ENCODE data around the gene ACACB.

Gene ACACB

DNA sequence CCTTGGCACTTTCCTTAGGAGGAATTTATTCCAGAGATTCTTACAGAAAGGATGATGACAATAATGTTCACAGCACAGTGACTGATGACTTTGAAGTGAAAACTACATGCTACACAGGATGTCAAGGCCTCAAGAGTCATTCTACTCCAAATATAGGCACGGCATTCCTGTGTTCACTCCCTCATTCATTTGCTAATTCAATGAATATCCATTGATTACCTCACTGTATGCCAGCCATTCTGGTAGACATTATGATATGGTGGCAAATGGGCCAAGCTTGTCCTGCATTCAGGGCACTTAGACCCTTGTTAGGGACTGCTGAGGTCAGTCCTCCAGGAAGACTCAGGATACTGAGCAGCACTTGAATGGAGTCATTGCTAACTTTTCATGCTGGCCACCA, 144.7 kb downstream of the ACACB start:
- DNase-seq = no peak

DNA sequence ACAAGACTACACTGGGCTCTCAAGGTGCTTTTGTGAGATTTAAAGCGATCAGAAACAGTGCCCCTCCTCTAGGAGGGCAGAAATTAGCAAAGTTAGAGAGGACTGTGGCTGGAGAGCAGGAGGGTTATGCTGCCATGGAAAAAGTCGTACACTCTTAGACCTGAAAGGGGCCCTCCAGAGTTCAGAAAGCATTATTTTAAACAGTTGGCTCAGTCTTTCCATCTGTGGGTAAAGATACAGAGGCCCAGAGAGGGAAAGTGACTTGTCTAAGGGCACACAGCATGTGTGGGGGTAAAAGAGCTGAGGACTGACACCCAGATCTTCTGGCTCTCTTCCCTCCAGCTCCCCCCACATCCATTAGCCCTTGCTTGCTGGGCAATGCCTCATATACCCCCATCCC, 145.6 kb downstream of the ACACB start:
- DNase-seq = no peak

DNA sequence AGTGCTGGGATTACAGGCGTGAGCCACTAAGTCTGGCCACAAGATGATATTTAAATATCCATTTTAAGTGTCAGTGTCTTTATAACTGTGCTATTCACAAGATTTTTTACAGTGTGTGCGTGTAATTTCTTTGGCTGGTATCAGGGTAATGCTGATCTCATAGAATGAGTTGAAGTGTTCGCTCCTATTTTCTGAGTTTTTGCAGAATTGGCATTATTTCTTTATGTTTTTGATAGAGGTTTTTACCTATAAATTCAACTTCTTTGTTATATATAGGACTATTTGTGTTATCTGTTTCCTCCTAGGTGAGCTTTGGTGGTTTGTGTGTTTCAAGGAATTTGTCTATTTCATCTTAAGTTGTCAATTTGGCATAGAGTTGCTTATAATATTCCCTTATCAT, 147.1 kb downstream of the ACACB start:
- DNase-seq = no peak

DNA sequence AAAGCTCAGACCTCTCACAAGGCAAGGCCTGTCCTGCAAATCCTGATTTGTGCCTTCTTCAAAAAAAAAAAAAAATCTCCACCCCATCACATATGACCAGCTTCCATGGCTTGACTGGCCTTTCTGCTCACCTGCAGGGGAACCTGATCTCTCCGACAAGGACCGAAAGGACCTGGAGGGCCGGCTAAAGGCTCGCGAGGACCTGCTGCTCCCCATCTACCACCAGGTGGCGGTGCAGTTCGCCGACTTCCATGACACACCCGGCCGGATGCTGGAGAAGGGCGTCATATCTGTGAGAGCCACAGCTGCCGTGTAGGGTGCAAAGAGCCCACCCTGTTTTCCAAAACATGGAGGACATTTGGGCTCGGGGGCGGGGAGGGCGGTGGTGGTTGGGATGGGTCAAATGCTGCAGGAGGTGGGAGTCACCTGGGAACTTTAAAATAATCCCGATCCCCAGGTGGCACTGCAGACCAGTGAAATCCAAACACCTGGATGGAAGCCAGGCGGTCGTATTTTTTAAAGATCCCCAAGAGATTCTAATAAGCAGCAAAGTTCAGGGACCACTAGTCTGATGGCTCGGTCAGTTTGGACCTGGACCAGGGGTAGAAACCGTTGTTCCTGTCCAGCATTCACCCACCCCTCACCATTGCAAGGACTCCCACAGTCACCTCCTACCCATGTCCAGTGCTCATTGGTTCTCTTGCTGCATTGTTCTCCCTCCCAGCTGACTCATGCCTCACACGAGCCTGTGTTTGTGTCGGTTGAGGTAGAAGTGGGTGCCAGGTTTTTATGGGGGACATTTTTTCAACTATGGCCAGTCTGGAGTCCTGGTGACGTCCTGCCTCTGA, 147.9 kb downstream of the ACACB start:
- no peak for DNase-seq

DNA sequence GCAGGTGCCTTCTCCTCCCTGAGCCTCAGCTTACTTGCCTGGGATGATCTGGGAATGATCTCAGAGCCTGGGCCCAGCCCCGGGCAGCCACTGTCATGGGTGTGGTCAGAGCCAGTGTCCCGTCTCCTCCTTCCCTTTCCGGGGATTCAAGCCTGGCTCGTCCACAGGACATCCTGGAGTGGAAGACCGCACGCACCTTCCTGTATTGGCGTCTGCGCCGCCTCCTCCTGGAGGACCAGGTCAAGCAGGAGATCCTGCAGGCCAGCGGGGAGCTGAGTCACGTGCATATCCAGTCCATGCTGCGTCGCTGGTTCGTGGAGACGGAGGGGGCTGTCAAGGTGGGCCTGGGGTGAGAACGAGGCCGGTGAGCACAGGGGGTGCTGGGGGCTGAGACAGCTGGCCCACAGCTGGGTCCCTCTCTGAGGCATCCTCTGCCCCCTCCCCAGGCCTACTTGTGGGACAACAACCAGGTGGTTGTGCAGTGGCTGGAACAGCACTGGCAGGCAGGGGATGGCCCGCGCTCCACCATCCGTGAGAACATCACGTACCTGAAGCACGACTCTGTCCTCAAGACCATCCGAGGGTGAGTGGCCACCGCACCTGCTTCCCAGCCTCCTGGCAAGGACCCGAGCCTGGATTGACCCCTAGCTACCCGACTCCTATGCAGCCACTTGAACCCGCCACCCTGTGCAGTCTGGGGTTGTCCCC, 148.7 kb downstream of the ACACB start:
- DNase-seq = no peak

DNA sequence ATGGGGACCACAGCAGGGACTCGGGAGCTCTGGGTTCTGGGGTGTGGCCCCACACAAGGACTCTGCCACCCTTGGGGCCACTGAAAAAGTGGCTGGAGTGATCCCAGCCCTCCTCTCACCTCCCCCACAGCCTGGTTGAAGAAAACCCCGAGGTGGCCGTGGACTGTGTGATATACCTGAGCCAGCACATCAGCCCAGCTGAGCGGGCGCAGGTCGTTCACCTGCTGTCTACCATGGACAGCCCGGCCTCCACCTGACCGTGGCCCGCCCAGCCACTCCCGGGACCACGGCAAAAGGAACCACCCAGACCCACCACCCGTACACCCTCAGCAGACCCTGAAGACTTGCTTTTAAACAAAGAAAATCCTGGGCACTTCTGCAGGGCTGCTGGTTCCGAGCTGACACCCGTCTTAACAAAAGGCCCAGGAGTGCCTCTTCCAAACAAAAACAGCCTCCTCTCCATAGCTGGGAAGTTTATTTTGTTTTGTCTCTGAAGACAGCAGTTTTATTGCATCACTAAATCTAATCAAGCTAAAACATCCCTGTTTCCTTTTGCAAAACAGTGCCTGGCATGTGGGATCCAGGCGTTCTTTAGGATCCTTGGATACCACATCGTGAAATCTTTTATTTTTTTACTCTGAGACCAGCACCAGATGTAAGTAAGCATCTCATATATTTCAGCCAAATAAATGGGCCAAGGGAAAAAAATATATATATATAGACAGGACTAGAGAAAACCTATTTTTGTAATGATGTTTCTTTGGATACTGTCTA, 149.9 kb downstream of the ACACB start:
- no peak for DNase-seq

DNA sequence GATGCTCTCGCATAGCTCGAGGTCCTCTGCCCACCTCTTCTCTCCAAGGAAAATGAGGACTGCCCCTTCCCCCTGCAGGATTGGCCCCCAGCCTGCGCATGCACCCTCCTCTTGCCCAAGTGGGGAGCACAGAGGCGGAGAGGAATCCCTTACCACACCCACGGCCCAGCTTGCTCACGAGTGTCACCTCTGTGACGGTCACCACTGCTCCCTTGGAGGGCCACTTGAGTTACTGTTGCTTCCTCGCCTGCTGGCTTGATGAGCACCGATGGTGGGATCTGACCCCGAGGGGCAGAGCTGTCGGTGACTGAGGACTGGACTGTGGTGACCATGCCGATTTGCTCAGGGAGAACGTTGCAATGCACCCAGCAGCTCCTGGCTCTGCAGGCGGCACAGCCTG, 151.0 kb downstream of the ACACB start:
- DNase-seq = no peak

DNA sequence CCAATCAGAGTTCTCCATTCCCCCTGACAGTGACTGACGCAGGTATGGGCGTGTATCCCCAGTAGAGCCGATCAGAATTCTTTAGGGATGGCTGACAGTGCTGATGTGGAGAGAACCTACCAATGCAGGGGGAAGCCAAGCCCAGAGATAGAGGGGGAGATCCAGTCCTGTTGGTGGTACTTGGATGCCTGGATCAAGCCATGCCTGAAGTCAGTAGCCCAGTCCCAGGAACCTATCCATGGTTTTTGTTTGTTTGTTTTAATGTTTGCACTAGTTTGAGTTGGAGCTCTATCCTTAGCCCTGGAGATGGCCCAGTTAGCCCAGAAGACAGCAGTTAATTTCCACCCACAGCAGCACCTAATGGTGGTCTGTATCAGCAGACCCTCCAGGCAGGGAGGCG, 152.5 kb downstream of the ACACB start:
- no peak for DNase-seq

DNA sequence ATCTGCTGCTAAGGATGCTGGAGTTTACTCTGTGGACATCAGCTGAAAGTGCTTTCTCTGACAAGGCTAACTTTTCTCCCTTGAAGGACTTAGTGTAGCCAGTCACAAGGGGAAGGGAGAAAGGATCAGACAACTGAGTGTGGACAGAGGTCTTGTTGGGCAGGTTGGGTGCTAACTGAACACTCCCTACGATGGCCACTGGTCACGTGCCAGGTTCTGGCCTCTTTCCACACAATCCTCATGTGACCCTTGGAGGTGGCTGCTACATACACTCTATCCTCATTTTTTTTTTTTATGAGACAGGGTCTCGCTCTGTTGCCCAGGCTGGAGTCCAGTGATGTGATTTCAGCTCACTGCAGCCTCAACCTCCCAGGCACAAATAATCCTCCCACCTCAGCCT, 153.0 kb downstream of the ACACB start:
- no peak for DNase-seq

DNA sequence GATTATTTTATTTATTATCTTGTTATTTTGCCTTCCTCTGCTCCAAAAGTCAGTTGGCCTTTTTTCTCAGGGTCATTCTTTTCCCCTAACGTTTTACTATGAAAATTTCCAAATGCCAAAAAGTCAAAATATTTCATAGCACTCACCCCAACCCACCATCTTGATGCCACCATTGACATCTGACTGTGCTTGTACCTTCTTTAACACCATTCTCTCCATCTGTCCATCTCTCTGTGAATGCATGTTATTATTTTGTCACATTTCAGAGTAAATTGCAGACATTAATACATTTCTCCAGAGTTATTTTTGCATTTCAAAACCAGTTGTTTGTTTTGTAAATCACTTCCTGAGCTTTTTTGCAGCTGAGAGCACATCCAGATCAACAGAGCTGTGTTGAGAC, 154.1 kb downstream of the ACACB start:
- no peak for DNase-seq

DNA sequence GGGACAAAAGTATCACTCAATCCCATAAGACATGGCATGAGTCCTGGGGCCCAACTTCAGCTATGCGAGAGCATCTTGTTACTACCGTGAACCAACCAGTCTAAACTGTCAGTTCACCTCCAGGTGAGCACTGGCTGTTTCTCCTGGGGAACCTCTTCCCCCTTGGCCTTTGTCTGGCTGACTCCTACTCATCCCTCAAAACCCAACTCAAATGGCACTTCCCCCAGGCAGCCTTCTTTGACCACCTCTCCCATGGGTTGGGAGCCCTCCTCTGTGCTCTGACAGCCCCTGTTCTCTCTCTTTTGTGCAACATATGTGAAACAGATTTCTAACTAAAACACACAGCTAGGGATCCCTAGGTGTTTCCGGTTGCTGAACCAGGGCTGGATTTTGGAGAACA, 155.0 kb downstream of the ACACB start:
- DNase-seq = no peak

DNA sequence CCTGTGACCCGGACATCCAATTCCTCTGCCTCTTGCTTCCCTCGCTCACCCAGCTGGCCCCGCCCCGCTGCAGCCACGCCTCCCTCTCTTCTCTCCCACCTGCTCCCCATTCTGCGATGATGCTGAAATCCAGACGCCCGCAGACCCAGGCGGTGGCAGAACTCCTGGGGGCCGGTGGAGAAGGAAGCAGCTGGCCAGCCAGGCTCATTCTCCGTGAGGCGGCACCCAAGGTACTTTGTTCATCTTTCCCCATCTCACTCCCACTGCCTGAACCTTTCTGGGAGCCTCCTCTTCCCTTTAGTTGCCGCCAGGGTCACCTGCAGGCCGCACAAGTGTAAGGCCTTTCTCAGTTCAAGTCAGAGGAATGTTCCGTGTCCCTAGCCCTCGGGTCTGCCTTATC, 157.0 kb downstream of the ACACB start:
- peak; percentile 46 for DNase-seq

DNA sequence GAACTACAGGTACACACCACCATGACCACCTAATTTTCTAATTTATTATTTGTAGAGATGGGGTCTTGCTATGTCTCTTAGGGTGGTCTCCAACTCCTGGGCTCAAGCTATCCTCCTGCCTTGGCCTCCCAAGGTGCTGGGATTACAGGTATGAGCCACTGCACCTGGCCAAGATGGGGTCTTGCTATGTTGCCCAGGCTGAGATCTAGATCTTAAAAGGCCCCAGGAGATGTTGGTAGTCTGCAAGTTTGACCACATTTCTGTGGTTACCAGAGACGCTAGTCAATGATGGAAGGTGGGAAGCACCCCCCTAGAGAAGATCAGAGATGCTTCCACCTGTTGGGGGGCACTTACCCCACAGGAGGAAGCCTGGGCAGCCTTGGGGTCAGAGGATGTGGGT, 158.0 kb downstream of the ACACB start:
- no peak for DNase-seq

DNA sequence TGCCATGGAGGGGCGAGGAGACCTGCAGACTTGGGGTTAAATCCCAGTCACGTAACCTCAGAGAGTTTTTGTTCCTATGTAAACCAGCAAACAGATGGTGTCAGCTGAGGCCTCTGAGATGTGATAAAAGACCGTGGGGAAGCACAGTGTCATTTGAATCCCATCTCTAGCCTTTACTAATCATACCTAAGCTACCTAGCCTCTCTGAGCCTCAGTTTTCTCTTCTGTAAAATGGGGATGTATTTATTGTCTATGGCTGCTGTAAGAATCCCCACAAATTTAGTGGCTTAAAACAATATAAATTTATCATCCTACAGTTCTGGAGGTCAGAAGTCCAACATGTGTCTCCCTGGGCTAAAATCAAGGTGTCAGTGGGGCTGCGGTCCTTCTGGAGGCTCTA, 158.8 kb downstream of the ACACB start:
- DNase-seq = no peak

DNA sequence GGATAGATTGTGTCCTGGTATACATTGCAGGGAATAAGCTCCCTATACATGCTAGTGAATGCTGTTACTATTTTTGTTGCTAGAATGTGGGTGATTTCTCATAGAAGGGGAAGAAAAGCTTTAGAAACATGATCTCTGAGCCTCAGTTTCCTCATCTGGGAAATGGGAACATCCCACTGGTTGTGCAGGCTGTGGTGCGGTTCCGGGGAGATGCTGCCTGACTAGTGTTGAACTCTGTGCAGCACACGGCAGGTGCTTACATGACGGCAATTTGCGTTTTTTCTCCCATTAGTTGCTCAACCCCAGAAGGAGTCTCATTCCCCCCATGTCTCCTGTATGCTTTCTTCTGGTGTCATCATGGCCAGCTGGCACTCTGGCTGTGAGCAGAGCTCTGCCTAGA, 159.8 kb downstream of the ACACB start:
- no peak for DNase-seq

DNA sequence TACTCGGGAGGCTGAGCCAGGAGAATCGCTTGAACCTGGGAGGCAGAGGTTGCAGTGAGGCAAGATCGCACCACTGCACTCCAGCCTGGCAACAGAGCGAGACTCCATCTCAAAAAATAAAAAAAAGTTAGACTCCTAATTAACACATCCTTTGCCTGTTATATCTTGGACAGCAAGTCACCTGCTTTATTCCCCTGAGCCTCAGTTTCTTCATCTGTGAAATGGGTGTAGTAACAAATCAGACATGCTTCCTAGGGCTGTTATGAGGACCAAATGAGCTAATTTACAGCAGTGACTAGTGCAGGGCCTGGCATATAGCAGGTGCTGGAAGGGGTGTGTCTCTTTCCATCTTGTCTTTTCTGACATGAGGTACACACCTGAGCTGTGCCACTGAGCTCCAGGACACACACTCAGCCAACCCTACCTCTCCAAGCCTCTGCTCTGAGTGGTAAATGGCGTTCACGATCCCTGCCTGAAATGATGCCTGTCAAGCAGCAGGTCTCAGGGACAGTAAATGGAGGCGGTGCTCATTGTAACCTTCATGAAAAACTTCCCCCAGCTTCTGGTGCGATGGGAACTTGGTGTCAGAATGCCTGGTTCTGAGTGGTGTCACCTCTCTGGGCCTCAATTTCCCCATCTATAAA, 161.0 kb downstream of the ACACB start:
- DNase-seq = no peak

DNA sequence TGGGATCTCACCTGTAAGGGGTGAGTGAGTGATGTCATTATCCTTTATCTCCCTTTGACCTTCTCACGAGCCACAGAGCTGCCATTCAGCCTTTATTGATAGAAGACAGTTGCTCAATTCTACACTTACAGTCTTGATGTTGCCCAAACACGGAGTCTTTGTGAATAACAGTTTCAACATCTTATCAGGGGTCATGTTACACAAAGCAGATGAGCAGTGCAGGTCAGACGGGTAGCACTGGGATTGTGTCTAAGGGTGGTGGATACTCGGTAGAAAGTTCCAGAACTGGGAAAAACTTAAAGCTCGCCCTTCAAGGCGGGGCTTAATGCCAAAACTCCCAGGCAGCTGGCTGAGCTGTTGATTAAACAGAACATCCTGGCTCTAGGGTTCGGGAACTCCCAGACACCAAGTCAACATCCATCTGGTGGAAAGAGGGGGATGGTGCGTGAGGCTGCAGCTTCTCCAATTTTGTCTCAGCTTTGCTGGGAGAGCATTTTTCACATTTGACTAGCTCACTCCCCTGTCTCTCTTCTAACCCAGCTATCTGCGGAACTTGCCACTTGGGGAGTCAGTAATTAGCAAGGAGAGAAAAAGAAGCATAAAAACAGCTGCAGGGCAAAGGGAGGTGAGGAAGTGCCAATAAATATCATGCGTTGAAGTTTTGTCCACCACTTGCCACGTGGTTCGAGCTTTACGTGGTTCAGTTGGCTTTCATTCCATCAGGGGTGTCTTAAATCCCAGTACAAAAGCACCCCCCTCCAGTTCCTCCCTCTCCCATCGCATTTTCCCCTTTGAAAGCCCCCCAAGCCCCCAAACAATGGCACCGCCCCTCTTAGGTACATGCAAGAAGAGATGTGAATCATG, 161.7 kb downstream of the ACACB start:
- no peak for DNase-seq

DNA sequence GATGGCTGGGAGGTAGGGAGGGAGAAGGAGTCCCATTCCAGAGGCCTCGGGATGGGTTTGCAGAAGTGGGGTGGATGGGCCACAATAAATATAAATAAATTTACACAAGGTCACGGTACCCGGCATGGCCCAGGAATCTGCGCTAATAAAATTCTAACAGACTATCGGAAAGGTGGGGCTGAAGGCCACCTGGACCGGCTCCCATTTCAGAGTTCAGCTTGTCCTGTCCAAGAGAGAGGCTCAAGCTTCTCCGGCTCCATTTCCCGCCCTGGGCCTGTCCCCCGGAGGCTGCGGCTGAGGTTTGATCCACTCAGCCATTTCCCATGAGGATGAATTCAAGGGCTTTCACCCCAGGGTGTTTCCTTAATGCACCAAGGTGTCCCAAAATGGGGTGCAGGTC, 162.5 kb downstream of the ACACB start:
- DNase-seq = no peak

DNA sequence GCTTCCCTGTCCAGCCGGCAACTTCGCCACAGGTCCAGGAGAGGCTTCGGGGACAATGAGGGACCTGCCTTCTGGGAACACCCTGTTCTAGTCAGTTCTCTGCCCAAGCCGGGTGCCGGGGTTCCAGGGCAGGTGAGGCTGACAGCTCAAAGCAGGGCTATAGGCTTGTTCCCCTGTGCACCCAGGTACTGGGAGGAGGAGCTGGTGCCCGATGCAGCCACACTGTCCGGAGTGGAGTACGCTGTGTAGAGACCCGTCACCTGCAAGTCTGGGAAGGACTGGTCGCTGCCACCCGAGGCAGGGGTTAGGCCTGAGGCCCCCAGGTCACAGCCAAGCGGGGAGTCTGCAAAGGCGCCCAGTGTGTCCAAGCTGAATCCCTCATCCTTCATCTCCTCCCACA, 163.1 kb downstream of the ACACB start:
- DNase-seq = no peak

DNA sequence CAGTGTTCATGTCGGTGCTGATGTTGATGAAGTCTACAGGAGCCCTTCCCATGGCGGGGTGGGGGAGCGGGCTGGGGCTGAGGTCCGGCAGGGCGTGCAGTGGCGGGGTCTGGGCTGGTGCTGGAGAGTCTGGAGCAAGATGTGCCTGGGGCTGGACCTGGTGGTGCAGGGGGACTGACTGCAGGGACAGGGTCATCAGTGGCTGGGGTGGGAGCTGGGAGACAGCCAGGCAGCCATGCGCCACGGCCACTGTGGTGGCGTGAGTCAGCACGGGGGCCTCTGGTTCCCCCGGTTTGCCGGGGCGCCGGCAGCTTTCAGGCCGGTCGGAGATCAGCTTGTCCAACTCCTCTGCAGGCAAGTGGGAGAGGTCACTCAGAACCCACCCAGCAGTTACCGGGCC, 165.1 kb downstream of the ACACB start:
- DNase-seq = no peak

DNA sequence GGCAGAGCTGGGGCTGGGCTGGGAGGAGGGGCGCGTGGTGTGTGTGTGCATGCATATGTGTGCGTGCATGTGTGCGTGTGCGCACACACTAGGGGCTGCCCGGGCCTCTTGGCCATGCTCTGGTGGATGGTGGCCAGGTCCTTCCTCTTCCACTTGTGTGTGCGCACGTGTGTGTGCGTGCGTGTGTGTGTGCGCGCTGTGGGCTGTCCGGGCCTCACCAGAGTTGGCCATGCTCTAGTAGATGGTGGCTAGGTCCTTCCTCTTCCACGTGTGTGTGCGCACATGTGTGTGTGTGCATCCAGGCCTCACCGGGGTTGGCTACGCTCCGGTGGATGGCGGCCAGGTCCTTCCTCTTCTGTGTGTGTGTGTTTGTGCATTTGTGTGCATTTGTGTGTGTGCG, 168.0 kb downstream of the ACACB start:
- no peak for DNase-seq

DNA sequence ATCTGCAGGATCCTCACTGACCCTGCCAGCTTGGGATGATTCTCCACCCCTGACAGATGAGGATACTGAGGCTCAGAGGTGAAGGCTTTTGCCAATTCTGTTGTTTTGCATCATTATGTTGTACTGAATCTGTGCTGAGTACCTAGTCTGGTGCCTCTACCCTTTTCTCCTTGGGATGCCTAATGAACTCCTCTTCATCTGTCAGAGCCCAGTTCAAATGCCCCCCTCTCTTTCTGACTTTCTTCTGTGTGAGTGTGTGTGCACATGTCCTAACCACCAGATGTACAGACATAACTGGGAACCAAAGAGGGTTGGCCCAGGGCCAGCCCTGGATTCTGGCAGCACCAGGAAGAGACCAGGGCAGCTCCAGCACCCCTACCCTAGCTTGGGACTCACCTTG, 169.9 kb downstream of the ACACB start:
- DNase-seq = no peak
